Activated CD8-positive, alpha-beta memory T cell treated with anti-CD3 and anti-CD28 coated beads for 1 hour (primary cell): ENCODE measurements around the gene OR56A5.

Source experiments
- DNase-seq, 2 donors: peaks; one replicate each; pipeline ENCODE4 v3.0.0-alpha.2; 2020; ENCODE audit warnings: low read depth in 1 of 2; ENCODE audit errors: extremely low read depth in 1 of 2

The OR56A5 gene

GRCh38 chr11:5933116-5933515 is 35.2 kb downstream of the OR56A5 start:
- DNase-seq, result no peak

GRCh38 chr11:5932671-5933070 is 35.6 kb downstream of the OR56A5 start:
- no peak for DNase-seq

GRCh38 chr11:5931061-5931460 is 37.2 kb downstream of the OR56A5 start:
- no peak for DNase-seq

GRCh38 chr11:5930614-5931013 is 37.7 kb downstream of the OR56A5 start:
- no peak for DNase-seq

GRCh38 chr11:5929571-5930368 is 38.5 kb downstream of the OR56A5 start:
- no peak for DNase-seq

GRCh38 chr11:5928811-5929210 is 39.5 kb downstream of the OR56A5 start:
- no peak for DNase-seq

- DNase-seq, result no peak
These were observed 40.0 kb downstream of the OR56A5 start for GRCh38 chr11:5928271-5928670.

- no peak for DNase-seq
These were observed 44.5 kb downstream of the OR56A5 start for GRCh38 chr11:5923794-5924193.

GRCh38 chr11:5923427-5923776 is 44.9 kb downstream of the OR56A5 start:
- DNase-seq, result no peak

- no peak for DNase-seq
These were observed 45.4 kb downstream of the OR56A5 start for GRCh38 chr11:5922749-5923426.
